Activated CD4-positive, alpha-beta T cell treated with anti-CD3 and anti-CD28 coated beads for 24 hours (primary cell): ENCODE results near the gene COL15A1.

Experiments
- DNase-seq, 2 donors: peaks; one replicate each; pipeline ENCODE4 v3.0.0-alpha.2; 2020; ENCODE audit warnings: low read depth in 2 of 2

The COL15A1 gene

DNA sequence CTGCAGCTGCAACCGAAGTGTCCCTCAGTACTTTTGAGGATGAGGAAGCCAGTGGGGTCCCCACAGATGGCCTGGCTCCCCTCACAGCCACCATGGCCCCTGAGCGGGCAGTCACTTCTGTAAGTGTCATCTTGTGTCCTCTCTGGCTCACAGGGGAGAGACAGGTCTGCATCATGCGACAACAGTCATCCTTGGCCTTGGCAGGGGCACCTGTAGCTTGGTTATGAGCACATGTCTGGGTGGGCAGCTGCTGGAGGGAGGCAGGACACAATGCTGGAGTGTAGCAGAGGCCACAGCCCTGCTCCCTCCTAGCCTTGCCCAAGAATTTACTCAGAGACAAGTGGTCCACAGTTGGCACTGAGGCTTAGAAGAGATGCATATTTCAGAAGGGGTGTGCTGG is 71.7 kb downstream of the COL15A1 start:
- no peak for DNase-seq

- no peak for DNase-seq
Observed at GRCh38 chr9:99015890-99016289, 72.2 kb downstream of the COL15A1 start.

GRCh38 chr9:99016681-99017387 is 73.1 kb downstream of the COL15A1 start:
- no peak for DNase-seq

- DNase-seq = no peak
Observed at GRCh38 chr9:99018653-99019052, 74.9 kb downstream of the COL15A1 start.

DNA sequence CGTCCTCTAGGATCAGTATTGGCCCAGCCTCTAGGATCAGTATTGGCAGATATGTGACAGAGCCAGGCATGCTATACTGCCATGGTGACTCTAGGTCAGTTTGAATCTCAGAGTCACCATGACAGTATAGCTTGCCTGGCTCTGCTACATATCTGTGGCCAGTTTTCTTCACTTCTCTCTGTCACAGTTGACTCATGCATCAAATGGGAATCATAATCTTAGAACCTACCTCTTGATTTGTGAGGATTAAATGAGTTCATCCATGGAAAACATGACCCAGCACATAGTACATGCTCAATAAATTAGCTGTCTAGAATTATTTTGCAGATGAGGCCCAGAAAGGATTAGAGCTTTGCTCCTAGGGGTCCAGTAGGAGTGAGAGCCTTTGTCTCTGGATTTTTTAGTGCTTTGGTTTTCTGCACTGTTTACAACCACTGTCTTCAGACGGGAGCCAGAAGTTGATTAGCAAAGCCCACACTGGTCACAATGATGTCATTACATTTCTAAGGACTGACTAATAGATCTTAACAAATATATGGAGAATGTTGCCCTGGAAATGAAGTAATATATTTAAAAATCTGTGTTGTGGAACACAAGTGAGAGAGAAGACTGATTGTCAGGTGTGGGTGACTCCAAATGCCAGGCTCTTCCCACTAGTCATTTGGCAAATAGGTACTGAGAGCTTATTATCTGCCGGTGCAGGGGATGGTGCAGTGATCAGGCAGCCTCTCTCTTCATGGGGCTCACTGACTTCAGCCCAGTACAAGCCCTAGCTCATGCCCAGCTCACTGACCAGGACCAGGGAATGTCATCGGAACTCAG is 76.0 kb downstream of the COL15A1 start:
- DNase-seq = no peak

- DNase-seq = no peak
Observed at GRCh38 chr9:99020786-99021436, 77.2 kb downstream of the COL15A1 start.

DNA sequence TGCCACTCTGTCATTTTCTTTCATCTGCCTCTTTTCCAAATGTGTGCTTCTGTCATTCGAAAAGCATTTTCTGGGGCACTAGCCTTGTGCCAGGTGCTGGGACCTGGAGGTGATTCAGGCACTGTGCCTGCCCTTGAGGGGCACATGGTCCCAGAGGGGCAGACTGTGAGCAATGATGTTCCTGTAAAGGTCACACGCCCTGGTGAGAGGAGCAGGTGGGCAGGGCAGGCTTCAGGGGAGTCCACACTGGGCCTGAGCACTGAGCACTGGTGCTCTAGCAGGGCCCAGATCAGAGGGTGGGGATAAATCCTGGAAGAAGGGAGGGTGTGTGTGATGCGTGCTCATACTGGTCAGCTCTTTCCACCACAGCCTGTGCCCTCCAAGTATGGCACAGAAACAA is 77.8 kb downstream of the COL15A1 start:
- no peak for DNase-seq

DNA sequence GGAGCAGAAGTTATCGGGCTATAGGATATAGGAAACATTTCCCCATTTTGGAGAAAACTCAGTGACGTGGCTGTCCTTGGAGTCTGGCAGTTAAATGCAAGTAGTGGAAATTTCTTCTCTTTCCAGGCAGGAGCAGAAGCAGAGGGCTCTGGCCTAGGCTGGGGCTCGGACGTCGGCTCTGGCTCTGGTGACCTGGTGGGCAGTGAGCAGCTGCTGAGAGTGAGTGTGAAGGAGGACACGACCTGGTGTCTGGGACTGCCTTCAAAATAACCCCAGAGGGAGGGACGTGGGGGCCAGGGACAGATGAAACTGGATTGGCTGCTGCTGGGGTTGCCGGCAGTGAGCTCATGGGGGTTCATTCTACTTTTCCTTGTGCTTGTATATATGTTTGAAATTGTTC is 79.5 kb downstream of the COL15A1 start:
- no peak for DNase-seq

- no peak for DNase-seq
Observed at GRCh38 chr9:99023831-99024230, 80.1 kb downstream of the COL15A1 start.

DNA sequence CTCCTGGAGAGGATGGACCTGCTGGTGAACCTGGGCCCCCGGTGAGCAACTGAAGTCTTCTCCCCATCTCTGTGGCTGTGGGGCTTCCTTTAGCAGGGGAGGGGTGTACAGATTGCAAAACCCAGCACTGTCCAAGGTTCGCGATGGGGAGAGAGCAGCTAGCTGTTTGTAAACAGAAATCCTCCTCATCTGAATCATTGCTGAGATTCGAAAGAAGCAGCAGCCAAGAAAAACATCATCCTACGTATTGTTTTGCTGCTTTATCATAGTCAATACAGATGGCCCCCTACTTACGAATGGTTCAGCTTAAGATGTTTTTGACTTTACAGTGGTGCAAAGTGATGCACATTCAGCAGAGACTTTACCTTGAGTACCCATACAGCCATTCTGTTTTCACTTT is 81.3 kb downstream of the COL15A1 start:
- no peak for DNase-seq

GRCh38 chr9:99025616-99026270 is 82.0 kb downstream of the COL15A1 start:
- DNase-seq = no peak

GRCh38 chr9:99026271-99026955 is 82.7 kb downstream of the COL15A1 start:
- DNase-seq = no peak

DNA sequence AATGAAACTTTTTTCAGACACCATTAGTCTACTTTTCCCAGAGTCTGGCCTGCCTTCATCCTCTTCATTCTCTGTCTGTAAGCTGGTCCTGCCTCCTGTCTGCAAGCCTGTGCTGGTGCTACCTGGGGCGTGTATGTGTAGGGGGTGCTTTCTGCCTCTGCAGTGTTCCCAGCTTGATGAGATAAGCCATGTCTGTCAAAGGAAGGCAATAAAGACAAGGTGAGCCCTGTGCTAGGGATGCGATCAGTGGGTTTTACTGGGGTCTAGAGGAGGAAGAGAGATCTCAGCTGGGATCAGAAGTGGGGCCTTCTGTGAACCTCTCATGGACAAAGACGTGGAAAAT is 83.2 kb downstream of the COL15A1 start:
- no peak for DNase-seq

- DNase-seq = no peak
Observed at GRCh38 chr9:99027443-99027842, 83.7 kb downstream of the COL15A1 start.

DNA sequence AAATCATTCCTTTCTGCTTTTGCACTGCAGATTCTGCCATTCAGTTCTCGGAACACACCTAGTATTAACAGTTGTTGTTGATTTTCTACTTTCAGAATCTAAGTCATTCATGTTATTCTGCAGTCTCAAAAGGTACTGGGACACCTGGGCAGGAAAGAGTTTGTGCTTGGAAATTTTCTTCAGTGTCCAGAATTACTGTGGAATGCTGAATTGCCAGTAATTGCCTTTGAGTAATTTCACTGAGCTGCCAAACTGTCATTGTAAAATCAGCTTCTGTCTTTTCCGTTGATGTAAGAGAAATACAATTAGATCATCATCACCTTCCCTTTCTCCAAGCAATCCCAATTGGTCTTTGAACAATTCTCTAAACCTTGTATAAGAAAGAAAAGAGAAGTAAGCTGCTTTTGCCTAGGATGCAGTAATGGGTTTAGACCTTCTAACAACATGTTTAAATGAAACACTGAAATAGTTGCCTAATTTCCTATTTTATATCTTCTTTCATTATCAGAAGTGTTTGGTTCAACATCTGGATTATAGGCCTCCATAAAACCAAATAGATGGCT is 85.5 kb downstream of the COL15A1 start:
- no peak for DNase-seq

- DNase-seq = no peak
Observed at GRCh38 chr9:99030092-99030511, 86.4 kb downstream of the COL15A1 start.

DNA sequence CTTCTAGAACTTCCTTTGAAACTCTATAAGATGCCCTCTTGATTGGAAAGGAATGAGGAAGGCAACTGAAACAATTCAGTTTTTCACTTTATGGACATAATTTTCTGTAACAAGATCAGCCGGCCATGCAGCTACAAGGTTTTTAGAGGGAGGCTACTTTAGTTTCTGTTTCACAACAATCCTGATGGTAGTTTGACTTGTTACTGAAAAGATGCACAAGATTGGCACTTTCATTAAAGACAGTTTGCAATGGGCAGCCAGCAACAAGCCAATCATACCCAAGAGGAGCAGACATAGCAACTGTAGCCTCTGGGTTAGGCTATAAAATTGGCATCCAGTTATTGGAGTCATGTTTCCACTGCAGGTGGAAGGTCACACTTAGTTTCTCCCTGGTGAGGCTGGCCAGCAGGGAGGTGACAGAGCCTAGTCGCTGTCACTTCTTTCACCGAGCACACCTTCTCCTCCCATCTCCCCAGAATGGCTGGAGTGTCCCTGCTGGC is 87.0 kb downstream of the COL15A1 start:
- no peak for DNase-seq

GRCh38 chr9:99031319-99031718 is 87.6 kb downstream of the COL15A1 start:
- no peak for DNase-seq

DNA sequence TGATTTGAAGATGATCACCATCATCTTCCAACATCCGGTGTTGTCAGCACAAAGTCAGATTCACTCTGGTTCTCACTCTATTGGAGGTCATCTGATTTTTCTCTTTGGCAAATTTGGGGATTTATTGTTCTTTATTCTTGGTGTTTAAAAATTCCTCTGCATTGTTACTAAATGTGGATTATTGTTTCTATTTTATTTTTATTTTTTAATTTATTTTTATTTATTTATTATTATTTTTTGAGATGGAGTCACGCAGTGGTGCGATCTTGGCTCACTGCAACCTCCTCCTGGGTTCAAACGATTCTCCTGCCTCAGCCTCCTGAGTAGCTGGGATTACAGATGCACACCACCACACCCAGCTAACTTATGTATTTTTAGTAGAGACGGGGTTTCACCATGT is 88.3 kb downstream of the COL15A1 start:
- no peak for DNase-seq

DNA sequence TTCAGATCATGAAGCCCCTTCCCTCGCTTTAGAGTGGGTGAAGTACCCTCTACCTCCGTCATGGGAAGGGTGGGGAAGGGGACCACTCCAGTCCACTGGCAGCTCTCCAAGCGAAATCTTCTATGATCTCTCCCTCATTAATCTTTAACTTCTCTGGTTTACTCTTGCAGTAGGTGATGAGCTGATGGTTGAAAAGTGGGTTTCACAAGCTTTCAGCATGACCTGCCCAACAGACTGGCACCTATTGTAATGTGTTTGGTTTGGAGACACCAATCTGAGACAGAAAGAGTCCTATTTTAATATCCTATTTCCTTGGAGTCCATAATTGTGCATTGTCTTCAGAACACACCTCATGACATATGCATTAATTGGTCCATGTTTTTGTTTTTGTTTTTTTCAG is 90.4 kb downstream of the COL15A1 start:
- no peak for DNase-seq

DNA sequence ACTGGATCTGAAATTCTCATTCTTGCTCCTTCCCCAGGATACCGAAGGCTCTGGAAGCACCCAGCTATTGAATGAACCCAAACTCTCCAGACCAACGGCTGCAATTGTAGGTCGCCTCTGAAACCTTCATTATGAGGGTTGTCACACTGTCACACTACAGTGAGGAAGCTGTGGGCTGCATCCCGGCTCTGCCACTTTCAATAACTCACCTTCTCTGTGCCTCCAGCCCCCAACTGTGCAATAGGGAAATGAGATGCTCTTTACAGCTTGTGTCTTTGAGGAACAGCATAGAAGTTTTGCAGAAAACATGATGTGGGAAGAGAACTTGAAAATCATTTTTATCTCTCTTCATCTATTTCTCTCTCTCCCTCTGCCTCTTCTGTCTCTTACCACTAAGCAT is 91.6 kb downstream of the COL15A1 start:
- DNase-seq = no peak
